Raji (cell line): ENCODE results near the gene CSNK1A1.

Source experiments
- POLR2A ChIP-seq: IDR thresholded peaks from 2 replicates; pipeline ENCODE4 v1.6.1; 2011; ENCODE audit warnings: low read depth, low read length, control low read depth; ENCODE audit not compliant: insufficient read depth

CSNK1A1 gene

GRCh38 chr5:149487672-149488071 is 63.6 kb downstream of the CSNK1A1 start:
- TF ChIP-seq POLR2A = no peak

DNA sequence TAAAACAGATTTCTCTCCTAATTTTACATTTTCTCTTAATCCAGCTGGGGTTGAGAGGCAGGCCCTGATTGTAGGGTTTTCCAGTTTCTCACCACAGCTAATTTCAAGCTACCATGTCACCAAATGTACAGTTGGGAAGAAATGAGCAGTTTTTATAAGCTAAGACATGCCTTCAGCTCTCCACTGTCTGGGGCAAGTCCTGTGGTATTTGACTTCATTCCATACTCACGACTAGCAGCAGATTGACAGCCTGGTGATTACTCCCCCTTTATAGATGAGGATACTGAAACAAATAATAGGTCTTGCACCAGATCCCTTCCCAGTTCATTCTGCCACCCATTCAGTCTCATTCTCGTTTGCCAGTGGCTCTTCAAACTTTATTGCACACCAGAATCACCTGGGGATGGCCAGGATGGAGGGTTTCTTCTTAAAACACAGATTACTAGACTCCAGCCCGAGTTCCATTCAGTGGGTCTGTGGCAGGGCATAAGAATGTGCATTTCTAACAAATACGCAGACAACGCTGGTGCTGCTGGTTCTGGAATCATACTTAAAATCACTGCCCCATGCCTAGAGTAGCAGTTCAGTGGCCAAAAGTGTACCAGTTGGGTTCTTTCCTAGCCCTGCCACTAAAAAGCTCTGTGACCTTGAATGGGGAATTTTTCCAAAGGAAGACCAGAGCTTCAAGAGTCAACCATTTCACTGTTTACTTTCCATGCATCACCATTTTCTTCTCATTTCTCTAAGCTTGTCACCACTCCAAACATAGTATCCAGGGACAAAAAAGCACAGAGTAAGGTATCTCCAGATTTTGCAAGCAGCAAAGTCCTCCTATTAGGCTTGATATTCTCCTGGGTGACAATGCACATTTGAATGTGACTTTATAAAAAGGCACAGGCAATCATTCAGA is 64.3 kb downstream of the CSNK1A1 start:
- no peak for TF ChIP-seq POLR2A

GRCh38 chr5:149485655-149486615 is 65.3 kb downstream of the CSNK1A1 start:
- no peak for TF ChIP-seq POLR2A

- TF ChIP-seq POLR2A = no peak
Observed at GRCh38 chr5:149481485-149481884, 69.8 kb downstream of the CSNK1A1 start.

DNA sequence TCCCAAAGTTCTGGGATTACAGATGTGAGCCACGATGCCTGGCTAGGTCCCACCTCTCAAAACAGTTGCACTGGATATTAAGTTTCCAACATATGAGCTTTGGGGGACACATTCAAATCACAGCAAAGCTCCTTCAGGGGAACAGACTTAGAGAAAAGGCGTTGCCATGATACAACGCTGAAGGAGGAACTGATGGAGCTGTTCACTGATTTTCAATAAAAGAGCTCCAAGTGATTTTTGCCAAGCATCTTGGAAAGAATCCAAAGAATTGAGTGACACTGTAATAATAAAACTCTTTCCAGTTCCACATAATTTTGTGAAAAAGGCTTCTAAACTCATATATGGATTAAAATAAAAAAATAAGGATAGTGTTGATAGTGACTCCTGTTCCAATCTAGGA is 72.5 kb downstream of the CSNK1A1 start:
- TF ChIP-seq POLR2A = no peak

DNA sequence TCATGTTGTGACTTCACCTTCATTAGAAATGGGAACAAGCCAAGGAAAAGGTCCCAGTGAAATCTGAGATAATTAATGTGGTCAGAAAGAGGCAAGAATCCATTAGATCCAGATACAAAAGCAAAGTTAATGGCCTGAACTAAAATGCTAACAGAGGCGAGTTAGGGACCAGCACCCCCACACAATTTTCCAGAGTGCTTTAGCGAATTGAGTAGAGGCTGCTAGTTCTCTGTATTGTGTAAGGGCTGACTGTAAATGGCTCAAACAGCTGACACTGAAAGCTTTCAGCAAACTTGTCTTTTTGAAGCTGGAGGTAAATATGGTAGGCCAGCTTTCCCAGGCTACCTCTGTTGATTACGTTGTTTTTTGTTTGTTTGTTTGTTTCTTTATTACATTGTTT is 75.5 kb downstream of the CSNK1A1 start:
- no peak for TF ChIP-seq POLR2A

DNA sequence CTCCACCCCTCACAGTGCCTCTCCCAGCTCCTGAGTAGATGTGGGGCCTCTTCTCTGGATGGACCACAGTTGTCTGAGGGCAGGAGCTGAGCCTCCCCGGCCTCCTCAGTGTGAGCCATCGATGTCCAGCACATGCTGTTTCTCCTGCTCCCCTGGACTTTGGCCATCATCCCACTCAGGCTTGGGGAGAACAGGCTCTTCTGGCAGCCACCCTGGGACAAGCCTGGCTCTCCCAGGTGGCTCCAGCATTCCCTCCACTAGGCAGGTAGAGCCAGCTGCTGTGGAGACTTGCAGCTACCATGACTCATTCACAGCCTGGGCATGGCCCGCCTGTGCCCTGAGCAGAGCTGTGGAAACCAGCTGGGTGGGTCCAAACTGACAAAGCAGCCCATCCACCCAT is 77.0 kb downstream of the CSNK1A1 start:
- TF ChIP-seq POLR2A = no peak

DNA sequence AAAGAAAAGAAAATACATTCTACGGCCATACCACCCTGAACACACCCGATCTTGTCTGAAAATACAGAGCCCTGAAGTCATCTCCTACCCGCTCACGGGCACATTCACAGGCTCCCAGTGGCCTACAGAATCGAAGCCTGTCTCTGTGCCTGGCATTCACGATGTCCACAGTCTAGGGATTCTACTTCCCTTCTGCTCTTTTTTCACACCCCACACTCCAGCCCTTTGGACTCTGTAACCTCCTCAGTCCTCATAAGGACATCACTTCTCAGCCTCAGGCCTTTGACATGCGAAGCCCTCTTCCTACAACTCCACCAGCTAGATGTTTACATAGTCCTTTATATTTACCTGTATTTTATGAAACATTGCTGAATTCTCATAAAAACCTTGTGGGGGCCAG is 77.8 kb downstream of the CSNK1A1 start:
- TF ChIP-seq POLR2A = no peak

- TF ChIP-seq POLR2A = no peak
Observed at GRCh38 chr5:149472399-149472798, 78.8 kb downstream of the CSNK1A1 start.

DNA sequence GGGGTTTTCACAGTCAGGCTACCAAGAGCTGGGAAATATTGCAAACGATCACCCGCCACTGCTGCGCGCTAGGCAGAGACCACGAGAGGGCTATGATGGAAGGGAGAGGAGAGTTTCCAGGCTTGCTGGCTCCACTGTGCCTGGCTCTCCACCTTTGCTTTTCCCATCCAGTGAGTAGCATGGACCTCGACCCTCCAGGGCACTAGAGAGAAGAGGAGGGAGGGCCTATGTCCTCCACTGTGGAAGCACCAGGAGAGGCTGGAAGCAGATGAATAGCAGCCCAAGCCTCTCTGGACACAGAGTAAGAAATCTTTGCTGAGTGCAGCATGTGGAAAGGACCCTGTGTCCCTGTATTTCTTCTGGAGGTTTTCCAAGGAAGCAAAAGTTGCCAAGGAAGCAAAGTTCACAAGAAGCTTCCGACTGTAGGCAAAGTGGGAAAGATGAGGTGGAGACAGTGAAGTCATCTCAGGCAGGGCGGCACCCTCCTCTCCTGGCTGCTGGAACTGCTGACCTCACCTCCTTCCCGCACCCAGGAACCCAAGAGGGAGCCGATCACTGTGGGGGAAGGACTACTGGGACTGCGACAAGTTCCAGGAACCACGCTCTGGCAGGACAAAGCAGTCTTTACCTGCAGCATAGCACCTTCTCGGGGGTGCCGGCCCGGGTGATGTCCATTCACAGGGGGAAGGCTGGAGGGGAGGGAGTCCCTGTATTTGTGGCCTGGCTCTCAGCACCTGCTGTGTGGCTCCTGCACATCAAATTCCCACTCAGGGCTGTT is 79.6 kb downstream of the CSNK1A1 start:
- TF ChIP-seq POLR2A = no peak

GRCh38 chr5:149470942-149471341 is 80.3 kb downstream of the CSNK1A1 start:
- TF ChIP-seq POLR2A = no peak

GRCh38 chr5:149466457-149466972 is 84.7 kb downstream of the CSNK1A1 start:
- no peak for TF ChIP-seq POLR2A

DNA sequence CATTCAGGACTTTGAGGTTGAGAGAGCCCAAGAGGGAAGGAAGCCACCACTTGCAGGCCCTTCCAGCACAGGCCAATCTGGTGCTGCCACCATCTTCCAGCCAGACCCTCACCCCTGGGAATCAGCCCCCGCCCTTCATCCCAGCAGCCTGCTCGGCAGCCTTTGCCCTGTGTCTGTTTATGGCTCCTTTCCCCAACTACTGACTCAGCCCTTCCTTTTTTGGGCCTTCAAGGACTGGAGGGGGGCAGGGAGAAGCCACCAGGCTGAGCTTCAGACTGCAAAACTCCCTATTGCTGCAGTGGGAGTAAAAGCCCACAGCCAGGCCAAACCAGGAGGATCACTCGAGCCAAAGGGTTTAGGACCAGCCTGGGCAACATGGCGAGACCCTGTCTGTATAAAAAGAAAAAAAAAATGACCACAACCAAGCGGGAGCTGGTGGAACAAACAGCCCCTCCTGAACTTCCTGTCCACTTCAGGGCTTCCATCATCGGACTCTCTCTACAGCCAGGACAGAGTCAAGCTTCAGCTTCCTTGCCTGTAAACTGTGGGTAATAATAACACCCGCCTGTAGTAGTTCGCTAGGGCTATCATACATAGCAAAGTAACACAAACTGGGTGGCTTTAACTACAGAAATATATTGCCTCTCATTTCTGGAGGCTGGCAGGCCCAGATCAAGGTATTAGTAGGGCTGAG is 86.3 kb downstream of the CSNK1A1 start:
- TF ChIP-seq POLR2A = no peak

GRCh38 chr5:149459891-149460290 is 91.3 kb downstream of the CSNK1A1 start:
- no peak for TF ChIP-seq POLR2A
